GM23248 (cell line): Measurements from ENCODE around the gene TARBP2. TPM values are rescaled to one million over a fixed set of nuclear protein-coding genes. Genes with fewer than 3 reads are reported as not detected.
A peak's percentile ranks its signal among the peaks of the same experiment; 100 is the strongest.

Experiments used
- DNase-seq: peaks from one replicate; pipeline ENCODE4 v3.0.0-alpha.2; 2015
- H2AFZ ChIP-seq: fragments of 200-600 bp; sonication (generic); 2 replicates; pipeline ENCODE4 v1.6.1; 2016; ENCODE audit warnings: antibody characterized with exemption
- H3F3A ChIP-seq: fragments of 200-600 bp; sonication (generic); 2 replicates; pipeline ENCODE4 v1.6.1; 2016; ENCODE audit warnings: mild to moderate bottlenecking, antibody characterized with exemption, mixed run types; ENCODE audit not compliant: insufficient read depth
- H3K27ac ChIP-seq: fragments of 200-600 bp; sonication (generic); 2 replicates; pipeline ENCODE4 v1.5.1; 2016; ENCODE audit warnings: mild to moderate bottlenecking
- H3K27me3 ChIP-seq: fragments of 200-600 bp; sonication (generic); replicated peaks from 2 replicates; pipeline ENCODE4 v1.6.1; 2016; ENCODE audit warnings: mild to moderate bottlenecking; ENCODE audit not compliant: insufficient read depth
- H3K36me3 ChIP-seq: fragments of 200-600 bp; sonication (generic); 2 replicates; pipeline ENCODE4 v1.6.1; 2016; ENCODE audit warnings: low read depth, mild to moderate bottlenecking
- H3K4me1 ChIP-seq: fragments of 200-600 bp; sonication (generic); 2 replicates; pipeline ENCODE4 v1.6.1; 2016; ENCODE audit warnings: mild to moderate bottlenecking; ENCODE audit not compliant: insufficient read depth
- H3K4me2 ChIP-seq: fragments of 200-600 bp; sonication (generic); one replicate; pipeline ENCODE4 v1.6.1; 2016; ENCODE audit warnings: mild to moderate bottlenecking; ENCODE audit not compliant: unreplicated experiment
- H3K4me3 ChIP-seq: fragments of 200-600 bp; sonication (generic); 2 replicates; pipeline ENCODE4 v1.5.1; 2016; ENCODE audit warnings: mild to moderate bottlenecking
- H3K79me2 ChIP-seq: fragments of 200-600 bp; sonication (generic); 2 replicates; pipeline ENCODE4 v1.6.1; 2016; ENCODE audit warnings: mild to moderate bottlenecking; ENCODE audit not compliant: insufficient read depth
- H3K9ac ChIP-seq: fragments of 200-600 bp; sonication (generic); 2 replicates; pipeline ENCODE4 v1.6.1; 2016; ENCODE audit warnings: mild to moderate bottlenecking
- H3K9me2 ChIP-seq: fragments of 200-600 bp; sonication (generic); 2 replicates; pipeline ENCODE4 v1.6.1; 2016; ENCODE audit warnings: mixed run types, mild to moderate bottlenecking, moderate library complexity; ENCODE audit not compliant: insufficient read depth
- H3K9me3 ChIP-seq: fragments of 200-600 bp; sonication (generic); one replicate; pipeline ENCODE4 v1.6.1; 2017; ENCODE audit warnings: low read depth
- H4K20me1 ChIP-seq: fragments of 200-600 bp; sonication (generic); 2 replicates; pipeline ENCODE4 v1.6.0; 2016; ENCODE audit not compliant: insufficient read depth
- EZH2 ChIP-seq: fragments of 200-600 bp; sonication (generic); IDR thresholded peaks from 2 replicates; pipeline ENCODE4 v1.6.1; 2018; ENCODE audit warnings: antibody characterized with exemption, mild to moderate bottlenecking; ENCODE audit not compliant: insufficient read depth, poor library complexity, severe bottlenecking
- EZH2phosphoT487 ChIP-seq: fragments of 200-600 bp; sonication (generic); IDR thresholded peaks from 2 replicates; pipeline ENCODE4 v1.6.1; 2018; ENCODE audit warnings: antibody characterized with exemption, moderate library complexity, mild to moderate bottlenecking, low read depth; ENCODE audit not compliant: insufficient read depth
- WGBS, 2 experiments: methylation state at CpG; one replicate each; pipeline ENCODE4 v1.1.6; 2015 to 2017; ENCODE audit warnings: low lambda C conversion rate in 2 of 2, low coverage in 1 of 2; ENCODE audit errors: missing lambda C conversion rate in 2 of 2; 5-methylcytosine and 5-hydroxymethylcytosine counted together
- in situ Hi-C: fragments of 300-500 bp; cut with MboI; formaldehyde crosslinking; loops from 2 replicates; pipeline ENCODE4 v1.15.0; 2020
- polyA plus RNA-seq: library from polyadenylated mRNA; unstranded; fragments of >200 nt; fragmentation: Nextera tagmentation; extraction: Ambion mirVana; gene quantifications from 2 replicates; pipeline ENCODE4 v1.2.1, GENCODE V29; 2016
- total RNA-seq: library from RNA; depleted of rRNA; stranded (reverse); fragments of >200 nt; shearing (Covaris generic); gene quantifications from 2 replicates; pipeline ENCODE4 v1.2.3, GENCODE V29; 2014

The TARBP2 gene
- total and polyA plus RNA-seq, 2 experiments from 2014 or later, result 36.0 to 40.1 TPM

- no peaks in the 10 kb centered on the region for H3K9me2 ChIP-seq
- H3K79me2 ChIP-seq, result peaks cover 13% of the 10 kb centered on the region
- in situ Hi-C loops, result no loop called here
- WGBS, 2 experiments, result 58 to 67% methylated on average over 9 of the region's 9 CpGs
- peaks cover 56% of the 10 kb centered on the region for H3K36me3 ChIP-seq
- TF ChIP-seq EZH2 (no peak), EZH2phosphoT487 (no peak)
- no peaks in the 10 kb centered on the region for H3K9me3 ChIP-seq
- DNase-seq, result peak; percentile 49
- peak overlapping the region; percentile 71 for H3K27ac ChIP-seq
- H3K4me2 ChIP-seq, result peak overlapping the region; percentile 44
- peaks cover 7% of the 10 kb centered on the region for H4K20me1 ChIP-seq
- H3K9ac ChIP-seq, result peak overlapping the region; percentile 29; the same call in 1 of the 2 replicates
- no peak overlapping the region for H2AFZ ChIP-seq
- no peak overlapping the region for H3K4me3 ChIP-seq
- peaks cover 70% of the 10 kb centered on the region for H3F3A ChIP-seq
- H3K27me3 ChIP-seq, result no peaks in the 10 kb centered on the region
- H3K4me1 ChIP-seq, result peaks cover 44% of the 10 kb centered on the region
Measured at GRCh38 chr12:53481939-53482586, 19.0 kb upstream of the TARBP2 start.

- no peak overlapping the region for H3K27ac ChIP-seq
Measured at GRCh38 chr12:53482626-53483168, 18.4 kb upstream of the TARBP2 start.

DNA sequence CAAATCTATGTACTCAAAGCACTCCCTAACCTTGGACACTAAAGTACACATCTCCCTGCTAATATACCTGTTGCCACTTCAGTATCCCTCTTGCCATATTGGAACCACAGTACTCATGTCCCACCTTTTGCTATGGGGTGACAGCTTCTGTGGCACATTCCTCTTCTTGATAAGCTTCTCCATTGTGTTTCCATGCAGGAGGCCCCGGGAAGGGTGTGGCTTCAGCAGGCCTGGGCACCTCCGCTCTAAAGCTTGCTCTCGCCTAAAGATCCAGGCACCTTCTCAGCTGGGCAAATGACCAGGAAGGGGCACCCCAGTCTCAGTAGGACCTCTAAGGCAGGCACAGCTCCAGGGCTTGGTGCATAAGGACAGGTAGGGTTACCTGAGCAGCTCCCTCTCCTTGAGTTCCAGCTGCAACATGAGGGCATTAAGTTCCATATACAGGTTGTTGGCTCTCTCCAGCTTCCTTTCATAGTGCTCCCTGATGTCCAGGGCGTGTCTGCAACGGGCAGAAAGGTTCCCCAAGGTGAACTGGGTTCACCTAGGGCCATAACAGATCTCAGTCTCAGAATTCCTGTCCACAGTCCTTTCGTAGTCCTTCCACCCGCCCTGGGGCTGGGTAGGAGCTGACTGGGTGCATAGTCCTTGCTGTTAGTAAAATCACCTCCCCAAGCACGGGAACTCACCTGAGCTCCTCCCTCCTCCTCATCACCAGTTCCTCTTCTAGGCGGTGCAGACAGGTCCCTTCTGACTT, 17.7 kb upstream of the TARBP2 start:
- Histone ChIP-seq H3K4me3 (no peak overlapping the region), H3K27me3 (no peaks in the 10 kb centered on the region), H3K4me2 (no peak overlapping the region), H3K79me2 (peaks cover 11% of the 10 kb centered on the region), H4K20me1 (peaks cover 7% of the 10 kb centered on the region), H3K9me2 (no peaks in the 10 kb centered on the region), H3K36me3 (peaks cover 44% of the 10 kb centered on the region), H3F3A (peaks cover 56% of the 10 kb centered on the region), H3K27ac (0 out of 2 replicates have a peak overlapping the region, but pooled peaks have one; percentile 15), H3K4me1 (peaks cover 34% of the 10 kb centered on the region), H2AFZ (no peak overlapping the region), H3K9me3 (no peaks in the 10 kb centered on the region), H3K9ac (no peak overlapping the region)
- 72 to 75% methylated on average over 9 of the region's 9 CpGs for WGBS, 2 experiments
- no peak for TF ChIP-seq EZH2
- TF ChIP-seq EZH2phosphoT487, result no peak
- DNase-seq, result no peak
- in situ Hi-C loops, result no loop called here

More at GRCh38 chr12:53482626-53483168, 18.4 kb upstream of the TARBP2 start:
- H3F3A ChIP-seq, result peaks cover 64% of the 10 kb centered on the region
- H3K9me2 ChIP-seq, result no peaks in the 10 kb centered on the region
- H3K27me3 ChIP-seq, result no peaks in the 10 kb centered on the region
- H3K9me3 ChIP-seq, result no peaks in the 10 kb centered on the region
- WGBS, 2 experiments, result 58 to 66% methylated on average over 15 to 18 of the region's 18 CpGs
- H2AFZ ChIP-seq, result no peak overlapping the region
- no peak overlapping the region for H3K9ac ChIP-seq
- peaks cover 50% of the 10 kb centered on the region for H3K36me3 ChIP-seq
- TF ChIP-seq EZH2, result no peak
- no peak for TF ChIP-seq EZH2phosphoT487
- peaks cover 7% of the 10 kb centered on the region for H4K20me1 ChIP-seq
- peaks cover 11% of the 10 kb centered on the region for H3K79me2 ChIP-seq
- no peak for DNase-seq
- no peak overlapping the region for H3K4me2 ChIP-seq
- H3K4me3 ChIP-seq, result no peak overlapping the region
- in situ Hi-C loops, result no loop called here
- H3K4me1 ChIP-seq, result peaks cover 41% of the 10 kb centered on the region

GRCh38 chr12:53483979-53484377, 17.1 kb upstream of the TARBP2 start:
- in situ Hi-C loops, result no loop called here
- H3K36me3 ChIP-seq, result peaks cover 39% of the 10 kb centered on the region

More at GRCh38 chr12:53483979-53484377, 17.1 kb upstream of the TARBP2 start:
- H3K27me3 ChIP-seq, result no peaks in the 10 kb centered on the region
- WGBS, 2 experiments, result 89 to 91% methylated on average over 4 of the region's 4 CpGs
- H2AFZ ChIP-seq, result no peak overlapping the region
- H3K9me3 ChIP-seq, result no peaks in the 10 kb centered on the region
- H4K20me1 ChIP-seq, result peaks cover 7% of the 10 kb centered on the region
- no peak overlapping the region for H3K9ac ChIP-seq
- H3K4me1 ChIP-seq, result peaks cover 28% of the 10 kb centered on the region
- H3K27ac ChIP-seq, result peak overlapping the region; percentile 15; the same call in 1 of the 2 replicates
- TF ChIP-seq EZH2phosphoT487, result no peak
- no peak for TF ChIP-seq EZH2
- DNase-seq, result no peak
- no peak overlapping the region for H3K4me2 ChIP-seq
- peaks cover 51% of the 10 kb centered on the region for H3F3A ChIP-seq
- H3K4me3 ChIP-seq, result no peak overlapping the region
- peaks cover 14% of the 10 kb centered on the region for H3K79me2 ChIP-seq
- no peaks in the 10 kb centered on the region for H3K9me2 ChIP-seq
